ENCODE results near the gene TMEM74B. TPM values are rescaled to one million over a fixed set of nuclear protein-coding genes. Genes with fewer than 3 reads are reported as not detected.

The TMEM74B gene
- total and polyA plus RNA-seq, 2 of the 8 experiments (the other 6 are each of a cell fraction or from before 2014, with no cell fraction given) = 4.0 to 6.4 TPM

- H4K5ac ChIP-seq (ENCODE audit: insufficient read length, low read depth, low read length) = no peak overlapping the region
- no peak overlapping the region for H3K9ac ChIP-seq (replicated peaks in 1 of 4; ENCODE audit: extremely low read depth in 1 of 4, low read depth in 3 of 4, low read length in 3 of 4)
- H3K14ac ChIP-seq (ENCODE audit: insufficient read length) = no peak overlapping the region
- H3K23ac ChIP-seq (ENCODE audit: insufficient read length) = no peak overlapping the region
- CTCF ChIA-PET (ENCODE audit: partially characterized antibody) = no interaction called here
- H3K36me3 ChIP-seq (ENCODE audit: control insufficient read depth in 2 of 4, insufficient read depth in 4 of 4, low read length in 3 of 4) = peaks cover 19 to 55% (median 44%) of the 10 kb centered on the region in 4 experiments
- no peak overlapping the region for H3K4me2 ChIP-seq (ENCODE audit: insufficient read depth in 1 of 2, low read depth in 2 of 2, low read length in 2 of 2)
- H3K4me3 ChIP-seq (ENCODE audit: extremely low read depth in 1 of 4, insufficient read depth in 2 of 4, low read depth in 3 of 4, low read length in 4 of 4) = no peak overlapping the region
- no peaks in the 10 kb centered on the region for H3K4me1 ChIP-seq (replicated peaks in 1 of 4; ENCODE audit: control insufficient read depth in 3 of 4, insufficient read depth in 4 of 4, low read length in 3 of 4)
- peaks cover 0 to 13% of the 10 kb centered on the region in 2 experiments; a peak in 2 of 4 replicates for H3K79me2 ChIP-seq (ENCODE audit: control insufficient read depth in 1 of 2, insufficient read depth in 2 of 2, low read length in 2 of 2)
- no peak overlapping the region for H2AK5ac ChIP-seq (ENCODE audit: low read depth, low read length)
- H3K27me3 ChIP-seq (replicated peaks in 1 of 4; ENCODE audit: control insufficient read depth in 3 of 4, extremely low read depth in 1 of 4, insufficient read depth in 3 of 4, low read length in 3 of 4) = no peaks in the 10 kb centered on the region
- POLR2A ChIA-PET (ENCODE audit: partially characterized antibody) = no interaction called here
- H2BK12ac ChIP-seq (ENCODE audit: low read depth, low read length) = no peak overlapping the region
- H3K79me1 ChIP-seq (ENCODE audit: low read depth, low read length) = peaks cover 3% of the 10 kb centered on the region
- H2BK15ac ChIP-seq (ENCODE audit: low read length) = no peak overlapping the region
- H3K9me3 ChIP-seq (ENCODE audit: insufficient read depth in 2 of 2, low read depth in 1 of 2, low read length in 1 of 2) = no peaks in the 10 kb centered on the region
- no peak overlapping the region for H3K27ac ChIP-seq (ENCODE audit: low read depth, low read length)
- H4K20me1 ChIP-seq (replicated peaks in 1 of 2; ENCODE audit: control insufficient read depth in 1 of 2, insufficient read depth in 2 of 2, low read length in 2 of 2) = peaks cover 1 to 10% of the 10 kb centered on the region in 2 experiments
- H2BK5ac ChIP-seq (ENCODE audit: low read depth, low read length) = no peak overlapping the region
- H2BK20ac ChIP-seq (ENCODE audit: low read length) = no peak overlapping the region
- FAIRE-seq (no peak), DNase-seq (ENCODE audit: low read depth in 1 of 2, low spot score in 2 of 2) (no peak)
- WGBS, 2 experiments (ENCODE audit: extremely low coverage in 1 of 2, insufficient coverage in 1 of 2, insufficient read length in 1 of 2, insufficient replicate concordance in 2 of 2, low coverage in 1 of 2, low lambda C conversion rate in 2 of 2, missing lambda C conversion rate in 1 of 2) = 83% methylated on average over 3 of the region's 3 CpGs; no CpG with 5 or more reads in 1 of the 2 experiments
- H3K23me2 ChIP-seq (ENCODE audit: low read depth, low read length) = no peaks in the 10 kb centered on the region
- H2AFZ ChIP-seq (ENCODE audit: low read length) = no peak overlapping the region
- no peak for TF ChIP-seq CREB1 (IDR thresholded peaks at IDR 0.05)
- TF ChIP-seq POU5F1 (IDR thresholded peaks at IDR 0.05; ENCODE audit: low read depth, low read length) = no peak
- H4K8ac ChIP-seq (ENCODE audit: extremely low read depth, insufficient read depth, low read length) = no peak overlapping the region
- H3K18ac ChIP-seq (ENCODE audit: extremely low read depth, low read length) = no peak overlapping the region
- H4K91ac ChIP-seq (replicated peaks; ENCODE audit: insufficient read length, low read length) = no peak overlapping the region
- H3K56ac ChIP-seq (replicated peaks; ENCODE audit: insufficient read length, low read depth, low read length) = no peak overlapping the region
- no peak overlapping the region for H3K4ac ChIP-seq (replicated peaks; ENCODE audit: insufficient read length, low read depth, low read length)
- H2BK120ac ChIP-seq (replicated peaks; ENCODE audit: low read depth, low read length) = no peak overlapping the region
These were observed 53.4 kb downstream of the TMEM74B start for GRCh38 chr20:1131354-1131753.
